ENCODE measurements around the gene POLR2A. TPM values are rescaled to one million over a fixed set of nuclear protein-coding genes. Genes with fewer than 3 reads are reported as not detected.
"Not testable (repeated sequence)": the region's sequence is repeated elsewhere in the genome, so short reads cannot be mapped to it uniquely, and the experiment has no call there.

Gene POLR2A
- total and polyA plus RNA-seq, 2 of the 4 experiments (the other 2 are of a cell fraction) = 54.0 to 56.6 TPM

- intact Hi-C loops (cut with micrococcal nuclease) = loop anchor here (5.0 kb wide), 1 partner anchor 205 kb away; the partner anchor contains the start of genes TP53 and WRAP53
- Histone ChIP-seq H3K4ac (ENCODE audit: low read depth, low read length) (peak overlapping the region; percentile 100), H4K5ac (ENCODE audit: low read depth, low read length) (peak overlapping the region; percentile 98), H2BK5ac (ENCODE audit: low read depth, low read length, poor library complexity, severe bottlenecking) (peak overlapping the region; percentile 100), H2BK15ac (ENCODE audit: low read depth, low read length) (peak overlapping the region; percentile 82; the same call in 1 of the 3 replicates), H3K9ac (ENCODE audit: low read depth, low read length) (peak overlapping the region; percentile 98), H3K18ac (ENCODE audit: low read depth, low read length) (peak overlapping the region; percentile 95), H3K23ac (ENCODE audit: low read depth, low read length) (peak overlapping the region; percentile 100), H4K91ac (ENCODE audit: insufficient read depth, low read depth, low read length) (peak overlapping the region; percentile 100), H3K79me1 (ENCODE audit: low read depth in 1 of 2, low read length in 2 of 2) (peaks cover 5 to 64% of the 10 kb centered on the region in 2 experiments; a peak in 3 of 4 replicates), H2AK5ac (ENCODE audit: low read depth, low read length) (peak overlapping the region; percentile 98), H2BK120ac (ENCODE audit: low read depth, low read length) (peak overlapping the region; percentile 100; the same call in 1 of the 2 replicates), H3K14ac (replicated peaks; ENCODE audit: low read depth, low read length) (peak overlapping the region; percentile 100), H4K8ac (ENCODE audit: low read depth in 2 of 2, low read length in 2 of 2) (peak overlapping the region; percentile 91 to 98), H3K4me1 (ENCODE audit: control insufficient read depth, insufficient read depth, low read length) (peaks cover 13% of the 10 kb centered on the region), H4K20me1 (ENCODE audit: insufficient read depth, low read length) (peaks cover 38% of the 10 kb centered on the region), H3K4me2 (ENCODE audit: low read depth, low read length) (peak overlapping the region; percentile 93), H3K27ac (ENCODE audit: insufficient read depth, low read length) (peak overlapping the region; percentile 99)
- H3K36me3 ChIP-seq (ENCODE audit: control insufficient read depth, insufficient read depth, low read length); H3K27me3 ChIP-seq (ENCODE audit: control insufficient read depth, insufficient read depth, low read length); H3K9me1 ChIP-seq (ENCODE audit: insufficient read depth, low read length); CTCF ChIA-PET; H3K56ac ChIP-seq (ENCODE audit: extremely low read depth, insufficient read depth, low read length); H3K9me3 ChIP-seq (ENCODE audit: control insufficient read depth, insufficient read depth, low read length); H3K4me3 ChIP-seq (ENCODE audit: insufficient read depth, low read depth, low read length); H2BK20ac ChIP-seq (ENCODE audit: low read depth, low read length); in situ Hi-C loops (cut with MboI; ENCODE audit: low sequenced_read_pairs); H2AFZ ChIP-seq (replicated peaks; ENCODE audit: low read length, poor library complexity); dilution Hi-C loops (cut with HindIII; ENCODE audit: low sequenced_read_pairs, unreplicated experiment); DNase-seq; BruUV-seq (replicated peaks); H2AK9ac ChIP-seq (replicated peaks; ENCODE audit: low read depth, low read length, poor library complexity); POLR2A ChIA-PET (ENCODE audit: unreplicated experiment); ATAC-seq (ENCODE audit: low read depth): not testable (repeated sequence)
- 50% methylated on average over 1 of the region's 6 CpGs; no CpG with 5 or more reads in 1 of the 2 experiments for WGBS, 2 experiments (ENCODE audit: extremely low coverage in 2 of 2, insufficient read length in 1 of 2)
Measured at GRCh38 chr17:7482742-7483088, 1.5 kb upstream of the POLR2A start.
